Tibial nerve (tissue), 4 donors: ENCODE measurements around the gene PTPMT1. TPM values are rescaled to one million over a fixed set of nuclear protein-coding genes. Genes with fewer than 3 reads are reported as not detected.

Source experiments
- DNase-seq, 2 donors: peaks; one replicate each; pipeline ENCODE4 v3.0.0-alpha.2; 2019; ENCODE audit warnings: low spot score in 2 of 2
- H3K27ac ChIP-seq, 4 donors: fragments of 200-600 bp; sonication (generic) in 3 of 4; one replicate each; pipeline ENCODE4 v1.5.1; 2017 to 2019; ENCODE audit warnings: mild to moderate bottlenecking in 1 of 4
- H3K27me3 ChIP-seq, 2 donors: fragments of 200-600 bp; sonication (generic) in 1 of 2; one replicate each; pipeline versions ENCODE4 v1.5.1 to v1.6.0; 2017 to 2019
- H3K36me3 ChIP-seq, 3 donors: fragments of 200-600 bp; sonication (generic); one replicate each; pipeline ENCODE4 v1.5.1; 2018 to 2019
- H3K4me1 ChIP-seq, 4 donors: fragments of 200-600 bp; sonication (generic) in 3 of 4; one replicate each; pipeline ENCODE4 v1.5.1; 2017 to 2019
- H3K4me3 ChIP-seq, 4 donors: fragments of 200-600 bp; sonication (generic) in 3 of 4; one replicate each; pipeline ENCODE4 v1.5.1; 2017 to 2019; ENCODE audit warnings: mild to moderate bottlenecking in 1 of 4, moderate library complexity in 1 of 4
- H3K9me3 ChIP-seq, 4 donors: fragments of 200-600 bp; sonication (generic) in 3 of 4; one replicate each; pipeline ENCODE4 v1.5.1; 2017 to 2019
- CTCF ChIP-seq, 5 experiments: fragments of 200-600 bp in 3 of 5; fragments of 450-650 bp in 2 of 5; sonication (generic) in 3 of 5; IDR thresholded peaks; one replicate each; pipeline ENCODE4 v1.5.1; 2016 to 2019; ENCODE audit warnings: antibody characterized with exemption in 5 of 5, mild to moderate bottlenecking in 3 of 5, moderate library complexity in 2 of 5
- EP300 ChIP-seq, 2 donors: sonication (generic); formaldehyde crosslinking; IDR thresholded peaks; one replicate each; pipeline ENCODE4 v1.6.1; 2017; ENCODE audit warnings: antibody characterized with exemption in 2 of 2, mild to moderate bottlenecking in 1 of 2
- POLR2A ChIP-seq, 2 donors: fragments of 450-650 bp; IDR thresholded peaks; one replicate each; pipeline ENCODE4 v1.6.1; 2017; ENCODE audit warnings: antibody characterized with exemption in 2 of 2, mild to moderate bottlenecking in 2 of 2, moderate library complexity in 2 of 2
- WGBS, 2 donors: methylation state at CpG; one replicate each; pipeline ENCODE4 v1.1.5; 2018; 5-methylcytosine and 5-hydroxymethylcytosine counted together
- total RNA-seq, 4 donors: library from RNA; depleted of rRNA; stranded (reverse); fragments of >200 nt; gene quantifications; one replicate each; pipeline ENCODE4 v1.1.0, GENCODE V29; 2016

The PTPMT1 gene
- total RNA-seq, 4 donors from 2014 or later = 97.3 to 158 (median 137) TPM

DNA sequence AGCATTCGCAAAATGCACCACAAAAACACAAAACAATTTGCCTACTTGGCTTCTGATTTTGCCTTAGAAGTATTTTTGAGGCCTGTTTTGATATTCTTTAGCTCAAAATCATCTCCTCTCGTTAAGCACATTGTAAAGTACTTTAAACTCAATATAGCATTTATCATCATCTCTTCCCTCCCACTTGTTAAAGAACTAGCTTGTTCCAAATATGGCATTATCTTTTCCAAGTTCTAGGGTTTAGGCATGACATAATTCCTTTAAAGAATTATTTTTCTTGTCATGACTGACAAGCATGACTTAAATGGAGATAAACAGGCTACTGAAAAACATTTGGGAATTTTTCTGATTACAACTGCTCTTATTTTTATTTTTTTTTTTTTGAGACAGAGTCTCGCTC lies 33.7 kb upstream of the PTPMT1 start:
- Histone ChIP-seq H3K9me3 (no peaks in the 10 kb centered on the region), H3K4me1 (peaks cover 0 to 86% (median 27%) of the 10 kb centered on the region in 4 donors)

GRCh38 chr11:47532597-47533213 lies 32.7 kb upstream of the PTPMT1 start:
- Histone ChIP-seq H3K4me3 (no peak overlapping the region), H3K4me1 (peaks cover 0 to 86% (median 33%) of the 10 kb centered on the region in 4 donors), H3K9me3 (no peaks in the 10 kb centered on the region), H3K27ac (peak overlapping the region in 1 of 4 donors; percentile 34), H3K36me3 (no peaks in the 10 kb centered on the region), H3K27me3 (no peaks in the 10 kb centered on the region)
- TF ChIP-seq CTCF (IDR thresholded peaks at IDR 0.05) = no peak
- TF ChIP-seq POLR2A (IDR thresholded peaks at IDR 0.05) = no peak
- no peak for TF ChIP-seq EP300 (IDR thresholded peaks at IDR 0.05)
- 82 to 83% methylated on average over 2 of the region's 2 CpGs for WGBS, 2 donors
- no peak for DNase-seq

More for the DNA sequence above, 33.7 kb upstream of the PTPMT1 start:
- no peak overlapping the region for H3K4me3 ChIP-seq
- TF ChIP-seq EP300 (IDR thresholded peaks at IDR 0.05) (no peak), POLR2A (IDR thresholded peaks at IDR 0.05) (no peak), CTCF (IDR thresholded peaks at IDR 0.05) (no peak)
- WGBS, 2 donors = 66 to 67% methylated on average over 3 of the region's 3 CpGs
- H3K27me3 ChIP-seq = no peaks in the 10 kb centered on the region
- H3K36me3 ChIP-seq = no peaks in the 10 kb centered on the region
- no peak for DNase-seq
- H3K27ac ChIP-seq = peak overlapping the region in 2 of 4 donors; percentile 7

DNA sequence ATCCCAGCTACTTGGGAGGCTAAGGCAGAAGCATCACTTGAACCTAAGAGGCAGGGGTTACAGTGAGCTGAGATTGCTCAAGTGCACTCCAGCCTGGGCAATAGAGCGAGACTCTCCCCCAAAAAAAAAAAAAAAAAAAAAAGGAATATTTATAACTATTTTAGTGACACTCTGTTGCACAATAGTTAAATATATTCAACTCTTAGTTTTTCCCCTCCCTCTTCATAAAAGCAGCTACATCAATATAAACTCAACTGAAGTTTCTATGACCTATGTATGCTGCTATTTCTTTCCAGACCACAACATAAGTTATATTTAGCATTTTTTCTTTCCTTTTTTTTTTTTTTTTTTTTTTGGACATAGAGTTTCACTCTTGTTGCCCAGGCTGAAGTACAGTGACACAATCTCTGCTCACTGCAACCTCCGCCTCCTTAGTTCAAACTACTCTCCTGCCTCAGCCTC lies 31.7 kb upstream of the PTPMT1 start:
- Histone ChIP-seq H3K4me1 (peaks cover 0 to 92% (median 38%) of the 10 kb centered on the region in 4 donors), H3K4me3 (no peak overlapping the region), H3K9me3 (no peaks in the 10 kb centered on the region), H3K27ac (no peak overlapping the region), H3K27me3 (no peaks in the 10 kb centered on the region), H3K36me3 (no peaks in the 10 kb centered on the region)
- no peak for DNase-seq
- TF ChIP-seq POLR2A (IDR thresholded peaks at IDR 0.05) (no peak), EP300 (IDR thresholded peaks at IDR 0.05) (no peak)
- 79 to 88% methylated on average over 2 of the region's 2 CpGs for WGBS, 2 donors

- no peak for TF ChIP-seq POLR2A (IDR thresholded peaks at IDR 0.05)
- no peak for TF ChIP-seq CTCF (IDR thresholded peaks at IDR 0.05)
- Histone ChIP-seq H3K27me3 (no peaks in the 10 kb centered on the region), H3K27ac (no peak overlapping the region), H3K4me3 (no peak overlapping the region), H3K9me3 (no peaks in the 10 kb centered on the region), H3K36me3 (no peaks in the 10 kb centered on the region), H3K4me1 (peaks cover 0 to 96% (median 47%) of the 10 kb centered on the region in 4 donors)
- 84 to 85% methylated on average over 4 of the region's 4 CpGs for WGBS, 2 donors
- no peak for DNase-seq
Observed at GRCh38 chr11:47534704-47535251, 30.6 kb upstream of the PTPMT1 start.

GRCh38 chr11:47536915-47537314 lies 28.5 kb upstream of the PTPMT1 start:
- Histone ChIP-seq H3K9me3 (no peaks in the 10 kb centered on the region), H3K36me3 (no peaks in the 10 kb centered on the region), H3K27ac (no peak overlapping the region), H3K4me3 (no peak overlapping the region), H3K27me3 (no peaks in the 10 kb centered on the region), H3K4me1 (peaks cover 0 to 86% (median 57%) of the 10 kb centered on the region in 4 donors)
- 53 to 69% methylated on average over 3 of the region's 3 CpGs for WGBS, 2 donors
- DNase-seq = no peak
- TF ChIP-seq EP300 (IDR thresholded peaks at IDR 0.05) (no peak), CTCF (IDR thresholded peaks at IDR 0.05) (no peak), POLR2A (IDR thresholded peaks at IDR 0.05) (no peak)
